Measurements from ENCODE around the gene ITPR2.
"Not testable (repeated sequence)": the region's sequence is repeated elsewhere in the genome, so short reads cannot be mapped to it uniquely, and the experiment has no call there.

Gene ITPR2

DNA sequence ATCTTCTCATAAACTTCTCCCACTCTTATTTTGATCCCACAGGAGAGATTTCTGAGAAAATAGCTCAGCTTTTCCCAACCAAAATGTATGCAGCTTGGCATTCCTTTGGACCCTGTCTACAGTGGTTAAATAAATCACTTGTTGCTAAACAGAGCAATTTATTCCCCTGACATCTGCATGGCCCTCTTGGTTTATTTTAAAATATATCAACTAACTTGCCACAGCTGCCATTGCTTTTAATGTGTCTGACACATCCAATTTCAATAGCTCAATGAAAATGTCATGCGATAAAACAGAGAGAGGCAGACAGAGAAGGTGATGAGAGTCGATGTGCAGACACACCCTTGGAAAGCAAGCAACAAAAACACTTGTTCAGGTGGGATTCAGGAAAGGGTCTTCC is 509.3 kb downstream of the ITPR2 start:
- no peak for DNase-seq (ENCODE audit: extremely low read depth, low read depth)
- TF ChIP-seq, protein P1, sequence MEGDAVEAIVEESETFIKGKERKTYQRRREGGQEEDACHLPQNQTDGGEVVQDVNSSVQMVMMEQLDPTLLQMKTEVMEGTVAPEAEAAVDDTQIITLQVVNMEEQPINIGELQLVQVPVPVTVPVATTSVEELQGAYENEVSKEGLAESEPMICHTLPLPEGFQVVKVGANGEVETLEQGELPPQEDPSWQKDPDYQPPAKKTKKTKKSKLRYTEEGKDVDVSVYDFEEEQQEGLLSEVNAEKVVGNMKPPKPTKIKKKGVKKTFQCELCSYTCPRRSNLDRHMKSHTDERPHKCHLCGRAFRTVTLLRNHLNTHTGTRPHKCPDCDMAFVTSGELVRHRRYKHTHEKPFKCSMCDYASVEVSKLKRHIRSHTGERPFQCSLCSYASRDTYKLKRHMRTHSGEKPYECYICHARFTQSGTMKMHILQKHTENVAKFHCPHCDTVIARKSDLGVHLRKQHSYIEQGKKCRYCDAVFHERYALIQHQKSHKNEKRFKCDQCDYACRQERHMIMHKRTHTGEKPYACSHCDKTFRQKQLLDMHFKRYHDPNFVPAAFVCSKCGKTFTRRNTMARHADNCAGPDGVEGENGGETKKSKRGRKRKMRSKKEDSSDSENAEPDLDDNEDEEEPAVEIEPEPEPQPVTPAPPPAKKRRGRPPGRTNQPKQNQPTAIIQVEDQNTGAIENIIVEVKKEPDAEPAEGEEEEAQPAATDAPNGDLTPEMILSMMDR (IDR thresholded peaks at IDR 0.05; ENCODE audit: low read depth, low read length) = no peak

DNA sequence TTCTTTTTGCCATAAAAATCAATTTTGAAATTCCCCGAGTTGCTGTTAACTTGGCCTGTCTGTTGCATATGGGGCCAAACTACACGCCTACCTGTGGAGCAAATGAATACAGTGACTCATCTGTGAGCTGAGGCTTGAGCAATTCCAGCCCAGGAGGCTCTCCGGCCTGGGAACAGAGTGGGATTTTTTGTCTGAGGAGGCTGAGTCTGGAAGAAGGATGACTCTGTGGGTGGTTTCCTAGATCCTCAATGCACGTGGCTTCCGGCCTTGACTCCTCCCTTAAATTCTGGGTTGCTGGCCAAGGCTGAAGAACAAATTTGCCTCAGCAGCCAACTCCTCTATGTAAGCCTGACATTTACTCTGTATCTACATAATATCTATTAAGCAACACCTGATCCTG is 513.5 kb downstream of the ITPR2 start:
- DNase-seq (ENCODE audit: extremely low read depth, low read depth) = no peak
- TF ChIP-seq, protein P1 (IDR thresholded peaks at IDR 0.05; ENCODE audit: low read depth, low read length) = no peak

- no peak for DNase-seq (ENCODE audit: extremely low read depth, low read depth)
- TF ChIP-seq, protein P1 (IDR thresholded peaks at IDR 0.05; ENCODE audit: low read depth, low read length) = no peak
Measured at GRCh38 chr12:26318661-26319068, 514.3 kb downstream of the ITPR2 start.

GRCh38 chr12:26317942-26318575 is 514.9 kb downstream of the ITPR2 start:
- TF ChIP-seq, protein P1 (IDR thresholded peaks at IDR 0.05; ENCODE audit: low read depth, low read length) = no peak
- no peak for DNase-seq (ENCODE audit: extremely low read depth, low read depth)

GRCh38 chr12:26314103-26314502 is 518.9 kb downstream of the ITPR2 start:
- not testable (repeated sequence) for DNase-seq (ENCODE audit: extremely low read depth, low read depth)

- not testable (repeated sequence) for DNase-seq (ENCODE audit: extremely low read depth, low read depth)
Measured at GRCh38 chr12:26310489-26310888, 522.5 kb downstream of the ITPR2 start.

- TF ChIP-seq, protein P1 (IDR thresholded peaks at IDR 0.05; ENCODE audit: low read depth, low read length) = no peak
- DNase-seq (ENCODE audit: extremely low read depth, low read depth) = no peak
Measured at GRCh38 chr12:26309634-26310033, 523.4 kb downstream of the ITPR2 start.

- DNase-seq (ENCODE audit: extremely low read depth, low read depth) = no peak
- TF ChIP-seq, protein P1 (IDR thresholded peaks at IDR 0.05; ENCODE audit: low read depth, low read length) = no peak
Measured at GRCh38 chr12:26304273-26304672, 528.7 kb downstream of the ITPR2 start.
